HG02610 (cell line): ENCODE data around the gene VSIG10L2.

ENCODE experiments used
- ATAC-seq: cut with Tn5 transposase; IDR thresholded peaks from one replicate; pipeline ENCODE4 v1.9.1; 2021; ENCODE audit warnings: mild to moderate bottlenecking, moderate library complexity; ENCODE audit not compliant: unreplicated experiment

Gene VSIG10L2

GRCh38 chr11:125946712-125947418, 1.0 kb downstream of the VSIG10L2 start:
- no peak for ATAC-seq

GRCh38 chr11:125947419-125948277, 1.8 kb downstream of the VSIG10L2 start:
- no peak for ATAC-seq

- ATAC-seq: no peak
Measured at GRCh38 chr11:125948278-125949051, 2.6 kb downstream of the VSIG10L2 start.

- ATAC-seq: no peak
Measured at GRCh38 chr11:125949271-125950177, 3.7 kb downstream of the VSIG10L2 start.

GRCh38 chr11:125950178-125950490, 4.3 kb downstream of the VSIG10L2 start:
- ATAC-seq: no peak

- no peak for ATAC-seq
Measured at GRCh38 chr11:125950696-125951651, 5.1 kb downstream of the VSIG10L2 start.

GRCh38 chr11:125951731-125952130, 5.9 kb downstream of the VSIG10L2 start:
- ATAC-seq: no peak

- no peak for ATAC-seq
Measured at GRCh38 chr11:125952559-125952958, 6.7 kb downstream of the VSIG10L2 start.

- no peak for ATAC-seq
Measured at GRCh38 chr11:125952973-125953372, 7.1 kb downstream of the VSIG10L2 start.

- no peak for ATAC-seq
Measured at GRCh38 chr11:125953401-125953935, 7.6 kb downstream of the VSIG10L2 start.

GRCh38 chr11:125954123-125954944, 8.5 kb downstream of the VSIG10L2 start:
- ATAC-seq: no peak

GRCh38 chr11:125954945-125955640, 9.2 kb downstream of the VSIG10L2 start:
- no peak for ATAC-seq

GRCh38 chr11:125955856-125956255, 10.0 kb downstream of the VSIG10L2 start:
- ATAC-seq: no peak

GRCh38 chr11:125956391-125957134, 10.7 kb downstream of the VSIG10L2 start:
- no peak for ATAC-seq

GRCh38 chr11:125957618-125958332, 11.9 kb downstream of the VSIG10L2 start:
- no peak for ATAC-seq

- no peak for ATAC-seq
Measured at GRCh38 chr11:125958872-125959400, 13.1 kb downstream of the VSIG10L2 start.
